Naive thymus-derived CD4-positive, alpha-beta T cell (primary cell): Measurements from ENCODE around the gene NAALADL2. TPM values are rescaled to one million over a fixed set of nuclear protein-coding genes. Genes with fewer than 3 reads are reported as not detected.

Source experiments
- ATAC-seq: fragments of 150-1000 bp; cut with Tn5 transposase; 2 replicates; pipeline ENCODE4 v1.10.0; 2021; ENCODE audit warnings: mild to moderate bottlenecking, moderate library complexity
- CTCF ChIA-PET: fragments of 350-600 bp; sonication (Branson Sonifier 250); formaldehyde crosslinking; loops from one replicate; lab custom pipeline; 2021; ENCODE audit warnings: antibody characterized with exemption; lab: Charles Lee
- POLR2A ChIA-PET: fragments of 350-600 bp; sonication (Branson Sonifier 250); formaldehyde crosslinking; loops from one replicate; lab custom pipeline; 2021; ENCODE audit warnings: antibody characterized with exemption, inconsistent platforms; lab: Charles Lee
- DNase-seq, 9 donors: peaks; one replicate each; pipeline versions ENCODE4 v3.0.0 to v3.0.0-alpha.2; 2020 to 2022; ENCODE audit warnings: mixed read lengths in 1 of 9
- H3K27ac ChIP-seq: one replicate; pipeline ENCODE4 v1.7.0; 2013; ENCODE audit warnings: mild to moderate bottlenecking, low read depth, low read length, moderate library complexity
- H3K27me3 ChIP-seq, 2 donors: one replicate each; pipeline ENCODE4 v1.7.0; 2013; ENCODE audit warnings: low read length in 2 of 2, mild to moderate bottlenecking in 2 of 2, moderate library complexity in 2 of 2; ENCODE audit not compliant: control insufficient read depth in 2 of 2, insufficient read depth in 2 of 2
- H3K36me3 ChIP-seq, 3 experiments: 1 replicate in 2 of 3; 2 replicates in 1 of 3; pipeline ENCODE4 v1.7.0; 2013; ENCODE audit warnings: low read length in 3 of 3, mild to moderate bottlenecking in 3 of 3, moderate library complexity in 1 of 3; ENCODE audit not compliant: insufficient read depth in 3 of 3, control insufficient read depth in 2 of 3
- H3K4me1 ChIP-seq, 2 donors: one replicate each; pipeline ENCODE4 v1.7.0; 2013; ENCODE audit warnings: low read length in 2 of 2, mild to moderate bottlenecking in 2 of 2, moderate library complexity in 1 of 2; ENCODE audit not compliant: control insufficient read depth in 2 of 2, insufficient read depth in 2 of 2
- H3K4me3 ChIP-seq: 2 replicates; pipeline ENCODE4 v1.7.0; 2013; ENCODE audit warnings: mild to moderate bottlenecking, low read length
- H3K9me3 ChIP-seq, 3 experiments: 1 replicate in 2 of 3; 2 replicates in 1 of 3; pipeline ENCODE4 v1.7.0; 2013; ENCODE audit warnings: low read length in 3 of 3; ENCODE audit not compliant: control insufficient read depth in 2 of 3
- H3K27ac Mint-ChIP-seq, 9 donors: one replicate each; pipeline ENCODE4 v1.8.0; 2020 to 2022; ENCODE audit warnings: mixed read lengths in 9 of 9, mild to moderate bottlenecking in 8 of 9, moderate library complexity in 5 of 9, inconsistent platforms in 2 of 9
- H3K27me3 Mint-ChIP-seq, 5 donors: one replicate each; pipeline ENCODE4 v1.8.0; 2021 to 2022; ENCODE audit warnings: mixed read lengths in 5 of 5, mild to moderate bottlenecking in 1 of 5
- H3K36me3 Mint-ChIP-seq, 5 donors: one replicate each; pipeline ENCODE4 v1.8.0; 2020 to 2022; ENCODE audit warnings: mixed read lengths in 5 of 5, mild to moderate bottlenecking in 3 of 5, inconsistent platforms in 1 of 5
- H3K4me1 Mint-ChIP-seq, 7 donors: one replicate each; pipeline ENCODE4 v1.8.0; 2020 to 2022; ENCODE audit warnings: mixed read lengths in 7 of 7, mild to moderate bottlenecking in 3 of 7, inconsistent platforms in 1 of 7
- H3K4me3 Mint-ChIP-seq, 10 donors: one replicate each; pipeline ENCODE4 v1.8.0; 2020 to 2022; ENCODE audit warnings: mild to moderate bottlenecking in 10 of 10, mixed read lengths in 10 of 10, moderate library complexity in 6 of 10, inconsistent platforms in 2 of 10
- H3K9me3 Mint-ChIP-seq, 11 donors: one replicate each; pipeline ENCODE4 v1.8.0; 2020 to 2022; ENCODE audit warnings: mixed read lengths in 11 of 11, mild to moderate bottlenecking in 4 of 11, inconsistent platforms in 1 of 11, moderate library complexity in 1 of 11
- intact Hi-C, 2 donors: fragments of 100-400 bp; cut with micrococcal nuclease; formaldehyde crosslinking; loops; one replicate each; pipeline ENCODE4 v1.15.1; 2023
- polyA plus RNA-seq, 2 donors: library from polyadenylated mRNA; unstranded; fragments of 300-500 nt; fragmentation: Illumina TruSeq; gene quantifications; one replicate each; pipeline ENCODE4 v1.2.3, GENCODE V29; 2021
- total RNA-seq, 6 experiments: library from RNA in 5 of 6; stranded (reverse) in 5 of 6; gene quantifications; 1 replicate in 5 of 6; 2 replicates in 1 of 6; pipeline ENCODE4 v1.2.3 and lab custom pipeline; 2021 to 2026

Gene NAALADL2
- total and polyA plus RNA-seq, 7 experiments from 2014 or later: 0.76 to 1.4 TPM; not detected in 5

- peaks cover 0 to 3% (median 0%) of the 10 kb centered on the region in 5 donors for H3K36me3 Mint-ChIP-seq
- Histone ChIP-seq H3K27ac (no peak overlapping the region), H3K36me3 (no peaks in the 10 kb centered on the region), H3K27me3 (no peaks in the 10 kb centered on the region), H3K9me3 (no peaks in the 10 kb centered on the region), H3K4me3 (no peak overlapping the region), H3K4me1 (no peaks in the 10 kb centered on the region)
- intact Hi-C loops: no loop called here
- no peaks in the 10 kb centered on the region for H3K27me3 Mint-ChIP-seq
- H3K27ac Mint-ChIP-seq: no peak overlapping the region
- peaks cover 0 to 3% (median 0%) of the 10 kb centered on the region in 7 donors for H3K4me1 Mint-ChIP-seq
- CTCF ChIA-PET: no interaction called here
- DNase-seq: no peak
- H3K4me3 Mint-ChIP-seq: no peak overlapping the region
- ATAC-seq: no peak
- peaks cover 0 to 8% (median 4%) of the 10 kb centered on the region in 11 donors for H3K9me3 Mint-ChIP-seq
- POLR2A ChIA-PET: no interaction called here
These were observed 479.8 kb downstream of the NAALADL2 start for GRCh38 chr3:175338775-175339535.

GRCh38 chr3:175340338-175341015, 481.3 kb downstream of the NAALADL2 start:
- CTCF ChIA-PET: no interaction called here
- no peak overlapping the region for H3K27ac Mint-ChIP-seq
- H3K27me3 ChIP-seq: no peaks in the 10 kb centered on the region
- no peaks in the 10 kb centered on the region for H3K36me3 ChIP-seq
- H3K4me1 ChIP-seq: no peaks in the 10 kb centered on the region
- no peaks in the 10 kb centered on the region for H3K9me3 ChIP-seq
- H3K27ac ChIP-seq: no peak overlapping the region
- H3K9me3 Mint-ChIP-seq: peaks cover 0 to 8% (median 4%) of the 10 kb centered on the region in 11 donors
- H3K4me3 Mint-ChIP-seq: no peak overlapping the region
- ATAC-seq (no peak), DNase-seq (no peak)
- H3K36me3 Mint-ChIP-seq: peaks cover 0 to 3% (median 0%) of the 10 kb centered on the region in 5 donors
- H3K4me3 ChIP-seq: no peak overlapping the region
- H3K27me3 Mint-ChIP-seq: no peaks in the 10 kb centered on the region
- H3K4me1 Mint-ChIP-seq: peaks cover 0 to 3% (median 0%) of the 10 kb centered on the region in 7 donors
- intact Hi-C loops: no loop called here
- POLR2A ChIA-PET: no interaction called here

GRCh38 chr3:175342196-175342595, 483.1 kb downstream of the NAALADL2 start:
- Mint-ChIP-seq H3K27me3 (no peaks in the 10 kb centered on the region), H3K9me3 (peaks cover 0 to 8% (median 4%) of the 10 kb centered on the region in 11 donors), H3K4me1 (peaks cover 0 to 3% (median 0%) of the 10 kb centered on the region in 7 donors), H3K27ac (no peak overlapping the region), H3K4me3 (no peak overlapping the region), H3K36me3 (peaks cover 0 to 3% (median 0%) of the 10 kb centered on the region in 5 donors)
- DNase-seq (no peak), ATAC-seq (no peak)
- Histone ChIP-seq H3K36me3 (no peaks in the 10 kb centered on the region), H3K4me1 (no peaks in the 10 kb centered on the region), H3K4me3 (no peak overlapping the region), H3K27me3 (no peaks in the 10 kb centered on the region), H3K27ac (no peak overlapping the region), H3K9me3 (no peaks in the 10 kb centered on the region)
- intact Hi-C loops: no loop called here
- ChIA-PET CTCF (no interaction called here), POLR2A (no interaction called here)

GRCh38 chr3:175343946-175344345, 484.8 kb downstream of the NAALADL2 start:
- Mint-ChIP-seq H3K27me3 (no peaks in the 10 kb centered on the region), H3K27ac (no peak overlapping the region), H3K4me3 (no peak overlapping the region), H3K9me3 (peaks cover 0 to 5% (median 0%) of the 10 kb centered on the region in 11 donors), H3K36me3 (no peaks in the 10 kb centered on the region), H3K4me1 (peaks cover 0 to 3% (median 0%) of the 10 kb centered on the region in 7 donors)
- ATAC-seq: no peak
- H3K4me1 ChIP-seq: no peaks in the 10 kb centered on the region
- no peak overlapping the region for H3K27ac ChIP-seq
- H3K36me3 ChIP-seq: no peaks in the 10 kb centered on the region
- no peaks in the 10 kb centered on the region for H3K27me3 ChIP-seq
- ChIA-PET POLR2A (no interaction called here), CTCF (no interaction called here)
- no peak overlapping the region for H3K4me3 ChIP-seq
- intact Hi-C loops: no loop called here
- no peaks in the 10 kb centered on the region for H3K9me3 ChIP-seq
- DNase-seq: no peak

GRCh38 chr3:175346573-175347356, 487.6 kb downstream of the NAALADL2 start:
- Mint-ChIP-seq H3K9me3 (peaks cover 0 to 5% (median 3%) of the 10 kb centered on the region in 11 donors), H3K4me1 (peaks cover 0 to 3% (median 0%) of the 10 kb centered on the region in 7 donors), H3K27ac (no peak overlapping the region), H3K36me3 (no peaks in the 10 kb centered on the region), H3K27me3 (no peaks in the 10 kb centered on the region), H3K4me3 (no peak overlapping the region)
- ATAC-seq: no peak
- H3K27ac ChIP-seq: no peak overlapping the region
- no peaks in the 10 kb centered on the region for H3K27me3 ChIP-seq
- no peak for DNase-seq
- no peak overlapping the region for H3K4me3 ChIP-seq
- no peaks in the 10 kb centered on the region for H3K9me3 ChIP-seq
- ChIA-PET POLR2A (no interaction called here), CTCF (no interaction called here)
- H3K4me1 ChIP-seq: no peaks in the 10 kb centered on the region
- intact Hi-C loops: no loop called here
- H3K36me3 ChIP-seq: no peaks in the 10 kb centered on the region

GRCh38 chr3:175349168-175349567, 490.0 kb downstream of the NAALADL2 start:
- H3K27me3 ChIP-seq: no peaks in the 10 kb centered on the region
- Mint-ChIP-seq H3K27ac (no peak overlapping the region), H3K9me3 (peaks cover 0 to 7% (median 0%) of the 10 kb centered on the region in 11 donors), H3K4me1 (no peaks in the 10 kb centered on the region), H3K4me3 (no peak overlapping the region), H3K27me3 (no peaks in the 10 kb centered on the region), H3K36me3 (no peaks in the 10 kb centered on the region)
- no peak overlapping the region for H3K27ac ChIP-seq
- ATAC-seq (no peak), DNase-seq (no peak)
- intact Hi-C loops: no loop called here
- H3K4me1 ChIP-seq: no peaks in the 10 kb centered on the region
- H3K36me3 ChIP-seq: no peaks in the 10 kb centered on the region
- ChIA-PET CTCF (no interaction called here), POLR2A (no interaction called here)
- H3K4me3 ChIP-seq: no peak overlapping the region
- no peaks in the 10 kb centered on the region for H3K9me3 ChIP-seq
